Sigmoid colon (tissue), 7 donors: Measurements from ENCODE around the gene TRAF5. TPM values are rescaled to one million over a fixed set of nuclear protein-coding genes. Genes with fewer than 3 reads are reported as not detected.

Experiments used
- DNase-seq: peaks from one replicate; pipeline ENCODE4 v3.0.0-alpha.2; 2019
- H3K27ac ChIP-seq, 4 donors: fragments of 200-600 bp; sonication (generic); one replicate each; pipeline ENCODE4 v1.5.1; 2016 to 2019; ENCODE audit warnings: mild to moderate bottlenecking in 1 of 4
- H3K27me3 ChIP-seq, 3 donors: fragments of 200-600 bp; sonication (generic); one replicate each; pipeline ENCODE4 v1.5.1; 2019; ENCODE audit warnings: mild to moderate bottlenecking in 1 of 3
- H3K36me3 ChIP-seq, 4 donors: fragments of 200-600 bp; sonication (generic); one replicate each; pipeline ENCODE4 v1.5.1; 2016 to 2019
- H3K4me1 ChIP-seq, 4 donors: fragments of 200-600 bp; sonication (generic); one replicate each; pipeline ENCODE4 v1.5.1; 2017 to 2019
- H3K4me3 ChIP-seq, 4 donors: fragments of 200-600 bp; sonication (generic); one replicate each; pipeline ENCODE4 v1.5.1; 2017 to 2019; ENCODE audit warnings: mild to moderate bottlenecking in 2 of 4, moderate library complexity in 1 of 4
- H3K9me3 ChIP-seq, 4 donors: fragments of 200-600 bp in 3 of 4; sonication (generic) in 3 of 4; one replicate each; pipeline versions ENCODE4 v1.5.1 to v1.6.1; 2013 to 2019
- EP300 ChIP-seq, 4 donors: sonication (generic); formaldehyde crosslinking; IDR thresholded peaks; one replicate each; pipeline ENCODE4 v1.6.1; 2017; ENCODE audit warnings: antibody characterized with exemption in 4 of 4
- POLR2A ChIP-seq, 2 donors: fragments of 450-650 bp; IDR thresholded peaks; one replicate each; pipeline ENCODE4 v1.6.1; 2016; ENCODE audit warnings: antibody characterized with exemption in 2 of 2, mild to moderate bottlenecking in 2 of 2, moderate library complexity in 2 of 2
- POLR2AphosphoS5 ChIP-seq, 4 donors: sonication (generic); formaldehyde crosslinking; IDR thresholded peaks; one replicate each; pipeline ENCODE4 v1.6.1; 2017; ENCODE audit warnings: antibody characterized with exemption in 4 of 4
- WGBS, 2 donors: extraction: QIAGEN DNeasy Blood & Tissue Kit; methylation state at CpG; one replicate each; pipeline ENCODE4 v1.1.7; 2013; 5-methylcytosine and 5-hydroxymethylcytosine counted together
- intact Hi-C: fragments of 100-400 bp; cut with DNase I; formaldehyde crosslinking; loops from one replicate; pipeline ENCODE4 v1.15.1; 2023
- polyA plus RNA-seq, 3 donors: library from polyadenylated mRNA; stranded (reverse); fragments of 200-250 nt; gene quantifications; one replicate each; pipeline ENCODE4 v1.2.3, GENCODE V29; 2013
- total RNA-seq, 4 donors: library from RNA; depleted of rRNA; stranded (reverse); fragments of >200 nt; gene quantifications; one replicate each; pipeline ENCODE4 v1.1.0, GENCODE V29; 2016
- TF ChIP-seq, protein P1 (sequence below), 4 experiments: fragments of 450-650 bp in 3 of 4; fragments of 200-600 bp in 1 of 4; IDR thresholded peaks; one replicate each; pipeline ENCODE4 v1.5.1; 2016 to 2019; ENCODE audit warnings: antibody characterized with exemption in 4 of 4, mild to moderate bottlenecking in 3 of 4, moderate library complexity in 2 of 4
- donor health status: healthy with polysubstance abuse.
- donor health status: Bipolar disorder and iron deficiency.
- donor health status: healthy.

TRAF5 gene
- total and polyA plus RNA-seq, 7 donors: 2.4 to 55.9 (median 20.8) TPM

DNA sequence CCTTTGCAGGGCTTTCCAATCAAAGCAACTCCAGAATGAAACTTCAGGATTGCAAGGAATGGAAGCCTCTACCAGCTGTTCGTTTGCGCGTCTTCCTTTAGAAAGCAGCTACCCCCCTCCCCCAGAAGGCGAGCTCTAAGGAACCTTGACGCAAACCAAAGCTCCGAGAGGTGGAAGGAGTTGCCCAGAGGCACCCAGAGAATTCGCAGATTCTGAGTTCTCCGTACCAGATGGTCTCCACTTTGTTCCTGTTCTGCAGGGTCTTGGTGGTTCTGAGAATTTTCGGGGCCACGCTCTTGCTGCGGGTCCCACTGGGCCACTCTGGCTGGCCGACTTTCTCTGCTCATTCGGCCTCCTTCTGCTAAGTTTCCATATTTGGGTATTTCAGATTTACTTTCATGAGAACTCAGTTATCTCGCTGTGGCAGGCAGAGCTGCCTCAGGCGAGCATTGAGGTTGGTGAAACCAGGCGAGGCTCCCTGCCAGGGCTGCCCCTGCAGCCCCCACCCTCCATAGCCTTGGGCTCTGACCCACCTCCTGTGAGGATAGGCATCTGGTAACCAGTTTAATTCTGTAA, 801 bp downstream of the TRAF5 start:
- H3K36me3 ChIP-seq: no peaks in the 10 kb centered on the region
- intact Hi-C loops: loop anchor here (5.0 to 10.0 kb wide), 6 partner anchors 55 to 327 kb away; partner anchors contain the start of gene RCOR3
- H3K27me3 ChIP-seq: no peaks in the 10 kb centered on the region
- H3K4me1 ChIP-seq: peaks cover 0 to 57% (median 53%) of the 10 kb centered on the region in 4 donors
- 1 to 2% methylated on average over 16 of the region's 16 CpGs for WGBS, 2 donors
- TF ChIP-seq, protein P1, sequence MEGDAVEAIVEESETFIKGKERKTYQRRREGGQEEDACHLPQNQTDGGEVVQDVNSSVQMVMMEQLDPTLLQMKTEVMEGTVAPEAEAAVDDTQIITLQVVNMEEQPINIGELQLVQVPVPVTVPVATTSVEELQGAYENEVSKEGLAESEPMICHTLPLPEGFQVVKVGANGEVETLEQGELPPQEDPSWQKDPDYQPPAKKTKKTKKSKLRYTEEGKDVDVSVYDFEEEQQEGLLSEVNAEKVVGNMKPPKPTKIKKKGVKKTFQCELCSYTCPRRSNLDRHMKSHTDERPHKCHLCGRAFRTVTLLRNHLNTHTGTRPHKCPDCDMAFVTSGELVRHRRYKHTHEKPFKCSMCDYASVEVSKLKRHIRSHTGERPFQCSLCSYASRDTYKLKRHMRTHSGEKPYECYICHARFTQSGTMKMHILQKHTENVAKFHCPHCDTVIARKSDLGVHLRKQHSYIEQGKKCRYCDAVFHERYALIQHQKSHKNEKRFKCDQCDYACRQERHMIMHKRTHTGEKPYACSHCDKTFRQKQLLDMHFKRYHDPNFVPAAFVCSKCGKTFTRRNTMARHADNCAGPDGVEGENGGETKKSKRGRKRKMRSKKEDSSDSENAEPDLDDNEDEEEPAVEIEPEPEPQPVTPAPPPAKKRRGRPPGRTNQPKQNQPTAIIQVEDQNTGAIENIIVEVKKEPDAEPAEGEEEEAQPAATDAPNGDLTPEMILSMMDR (IDR thresholded peaks at IDR 0.05): no peak
- peak in 3 of 4 donors; percentile 10 to 59 (median 32) for TF ChIP-seq POLR2AphosphoS5 (IDR thresholded peaks at IDR 0.05)
- peak overlapping the region; percentile 86 to 94 (median 88) for H3K27ac ChIP-seq
- DNase-seq: no peak
- H3K4me3 ChIP-seq: peak overlapping the region; percentile 55 to 95 (median 94)
- H3K9me3 ChIP-seq: no peaks in the 10 kb centered on the region

DNA sequence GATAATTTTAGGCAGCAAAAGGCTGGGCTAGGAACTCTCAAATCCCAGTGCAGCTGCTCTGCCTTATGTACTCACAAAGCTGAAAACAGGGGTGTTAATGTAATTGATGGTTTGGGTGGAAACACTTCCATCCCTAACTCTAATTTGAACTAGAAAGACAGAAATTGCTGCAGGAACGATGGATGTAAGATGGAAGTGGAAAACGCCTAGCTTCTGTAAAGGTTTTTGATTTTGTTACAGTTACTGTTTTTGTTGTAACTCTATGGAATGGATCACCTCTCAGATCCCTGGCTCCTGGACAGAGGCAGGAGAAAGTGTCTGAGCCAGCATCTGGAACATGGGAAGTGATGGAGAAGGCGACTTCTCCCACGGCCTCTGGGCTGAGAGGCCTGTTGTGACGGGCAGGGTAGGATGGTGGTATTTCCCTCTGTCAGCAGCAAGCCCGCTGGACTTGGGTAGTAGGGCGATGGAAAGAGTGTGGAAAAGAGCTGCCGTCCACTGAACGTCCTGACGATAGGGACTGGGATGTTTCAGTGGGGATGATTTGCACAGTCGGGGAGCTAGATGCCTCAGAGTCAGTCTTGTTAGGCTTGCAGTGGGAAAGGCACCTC, 1.6 kb downstream of the TRAF5 start:
- Histone ChIP-seq H3K9me3 (no peaks in the 10 kb centered on the region), H3K4me1 (peaks cover 0 to 64% (median 60%) of the 10 kb centered on the region in 4 donors), H3K27me3 (no peaks in the 10 kb centered on the region), H3K4me3 (peak overlapping the region; percentile 55 to 95 (median 94)), H3K36me3 (no peaks in the 10 kb centered on the region), H3K27ac (peak overlapping the region; percentile 86 to 94 (median 88))
- no peak for DNase-seq
- intact Hi-C loops: loop anchor here (5.0 to 10.0 kb wide), 6 partner anchors 54 to 327 kb away; partner anchors contain the start of gene RCOR3
- TF ChIP-seq POLR2AphosphoS5 (IDR thresholded peaks at IDR 0.05): no peak
- no peak for TF ChIP-seq POLR2A (IDR thresholded peaks at IDR 0.05)
- no peak for TF ChIP-seq EP300 (IDR thresholded peaks at IDR 0.05)
- TF ChIP-seq, protein P1 (IDR thresholded peaks at IDR 0.05): no peak
- WGBS, 2 donors: 29 to 72% methylated on average over 11 of the region's 11 CpGs

DNA sequence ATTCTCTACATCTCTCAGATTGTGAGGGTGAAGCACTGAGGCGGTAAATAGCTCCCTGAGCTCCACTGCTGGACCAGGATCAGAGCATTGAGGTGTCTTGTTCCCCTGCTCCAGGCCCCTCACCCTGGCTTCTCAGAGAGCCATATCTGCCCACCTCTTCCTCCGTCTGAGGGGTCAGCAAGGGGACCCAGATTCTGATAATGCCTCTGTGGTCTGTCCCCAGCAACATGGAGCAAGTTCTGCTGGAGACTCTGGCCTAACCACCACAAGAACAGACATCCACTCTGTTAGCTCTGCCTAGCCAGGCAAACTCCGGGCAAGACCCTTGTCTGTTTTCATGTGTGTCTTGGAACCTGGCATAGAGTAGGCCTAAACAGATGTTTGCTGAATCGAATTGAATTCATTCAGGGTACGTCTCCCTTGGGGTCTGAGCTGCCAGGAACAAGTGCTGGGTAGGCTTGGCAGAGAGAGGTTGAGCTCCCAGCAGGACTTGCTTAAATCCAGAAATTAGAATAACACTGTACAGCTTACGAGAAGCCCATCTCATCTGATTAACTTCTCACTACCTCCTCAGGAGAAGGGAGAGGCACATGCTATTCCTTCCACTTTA, 2.3 kb downstream of the TRAF5 start:
- H3K27ac ChIP-seq: peak overlapping the region in 3 of 4 donors; percentile 87 to 94 (median 89)
- no peaks in the 10 kb centered on the region for H3K36me3 ChIP-seq
- intact Hi-C loops: loop anchor here (5.0 to 10.0 kb wide), 6 partner anchors 53 to 326 kb away; partner anchors contain the start of gene RCOR3
- H3K27me3 ChIP-seq: no peaks in the 10 kb centered on the region
- peak overlapping the region in 1 of 4 donors; percentile 93 for H3K4me3 ChIP-seq
- WGBS, 2 donors: 54 to 73% methylated on average over 6 of the region's 6 CpGs
- TF ChIP-seq EP300 (IDR thresholded peaks at IDR 0.05) (no peak), POLR2AphosphoS5 (IDR thresholded peaks at IDR 0.05) (no peak), POLR2A (IDR thresholded peaks at IDR 0.05) (no peak)
- TF ChIP-seq, protein P1 (IDR thresholded peaks at IDR 0.05): no peak
- no peak for DNase-seq
- no peaks in the 10 kb centered on the region for H3K9me3 ChIP-seq
- H3K4me1 ChIP-seq: peaks cover 0 to 71% (median 58%) of the 10 kb centered on the region in 4 donors

DNA sequence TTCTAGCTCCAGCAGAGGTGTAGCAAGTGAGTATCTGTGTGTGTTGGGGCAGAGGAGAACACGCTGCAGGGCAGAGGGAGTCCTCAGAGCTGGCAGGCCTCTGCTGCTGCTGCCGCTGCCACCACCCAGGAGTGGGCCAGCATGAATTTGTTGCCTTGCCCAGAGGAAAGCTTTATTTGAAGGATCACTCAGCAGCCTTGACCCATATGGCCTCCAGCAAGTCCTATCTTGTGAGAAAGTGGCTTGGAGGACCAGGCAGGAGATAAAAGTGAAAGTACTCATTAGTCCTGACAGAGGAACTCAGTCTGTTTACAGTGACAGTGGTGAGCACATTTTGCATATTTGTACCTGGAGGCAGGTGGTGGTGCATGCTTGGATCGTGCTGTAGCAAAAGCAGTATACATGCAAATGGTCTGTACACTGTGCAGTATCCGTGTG, 3.1 kb downstream of the TRAF5 start:
- Histone ChIP-seq H3K4me1 (peaks cover 0 to 79% (median 59%) of the 10 kb centered on the region in 4 donors), H3K27me3 (no peaks in the 10 kb centered on the region), H3K36me3 (no peaks in the 10 kb centered on the region), H3K9me3 (no peaks in the 10 kb centered on the region), H3K27ac (no peak overlapping the region), H3K4me3 (no peak overlapping the region)
- WGBS, 2 donors: 20 to 38% methylated on average over 4 of the region's 4 CpGs
- DNase-seq: no peak
- intact Hi-C loops: loop anchor here (5.0 to 10.0 kb wide), 6 partner anchors 53 to 325 kb away; partner anchors contain the start of gene RCOR3
- no peak for TF ChIP-seq POLR2A (IDR thresholded peaks at IDR 0.05)
